Glutamatergic neuron (in vitro differentiated cells): ENCODE measurements around the gene MAP3K10. TPM values are rescaled to one million over a fixed set of nuclear protein-coding genes. Genes with fewer than 3 reads are reported as not detected.

Experiments
- DNase-seq: peaks from one replicate; pipeline ENCODE4 v3.0.0; 2022
- H3K27ac Mint-ChIP-seq: one replicate; pipeline ENCODE4 v1.8.0; 2020; ENCODE audit warnings: mild to moderate bottlenecking, mixed read lengths, inconsistent platforms; ENCODE audit not compliant: unreplicated experiment
- H3K27me3 Mint-ChIP-seq: one replicate; pipeline ENCODE4 v1.8.0; 2020; ENCODE audit warnings: mild to moderate bottlenecking, moderate library complexity, mixed read lengths, inconsistent platforms; ENCODE audit not compliant: unreplicated experiment
- H3K36me3 Mint-ChIP-seq: one replicate; pipeline ENCODE4 v1.8.0; 2020; ENCODE audit warnings: mild to moderate bottlenecking, mixed read lengths, inconsistent platforms; ENCODE audit not compliant: unreplicated experiment
- H3K4me1 Mint-ChIP-seq: one replicate; pipeline ENCODE4 v1.8.0; 2020; ENCODE audit warnings: mild to moderate bottlenecking, low read depth, mixed read lengths, inconsistent platforms; ENCODE audit not compliant: unreplicated experiment
- H3K4me3 Mint-ChIP-seq: one replicate; pipeline ENCODE4 v1.8.0; 2020; ENCODE audit warnings: mild to moderate bottlenecking, mixed read lengths, inconsistent platforms; ENCODE audit not compliant: unreplicated experiment
- H3K9me3 Mint-ChIP-seq: one replicate; pipeline ENCODE4 v1.8.0; 2020; ENCODE audit warnings: mild to moderate bottlenecking, moderate library complexity, mixed read lengths, inconsistent platforms; ENCODE audit not compliant: unreplicated experiment
- total RNA-seq: library from RNA; stranded (reverse); fragmentation: NEBNext Ultra II Directional; extraction: Animal tissue kit (Norgen Biotek cat#: 25700); gene quantifications from one replicate; pipeline ENCODE4 v1.2.1, GENCODE V29; 2021; ENCODE audit not compliant: unreplicated experiment
- TF ChIP-seq, protein P1 (sequence below): fragments of 200-600 bp; sonication (generic); IDR thresholded peaks from one replicate; pipeline ENCODE4 v1.5.0; 2021; ENCODE audit not compliant: partially characterized antibody, unreplicated experiment

Gene MAP3K10
- total RNA-seq, 1 donor from 2014 or later, result 66.9 TPM

- Mint-ChIP-seq H3K27me3 (peaks cover 6% of the 10 kb centered on the region), H3K4me3 (no peak overlapping the region), H3K9me3 (no peaks in the 10 kb centered on the region), H3K27ac (no peak overlapping the region), H3K4me1 (peaks cover 5% of the 10 kb centered on the region), H3K36me3 (no peaks in the 10 kb centered on the region)
- no peak for DNase-seq
- TF ChIP-seq, protein P1, sequence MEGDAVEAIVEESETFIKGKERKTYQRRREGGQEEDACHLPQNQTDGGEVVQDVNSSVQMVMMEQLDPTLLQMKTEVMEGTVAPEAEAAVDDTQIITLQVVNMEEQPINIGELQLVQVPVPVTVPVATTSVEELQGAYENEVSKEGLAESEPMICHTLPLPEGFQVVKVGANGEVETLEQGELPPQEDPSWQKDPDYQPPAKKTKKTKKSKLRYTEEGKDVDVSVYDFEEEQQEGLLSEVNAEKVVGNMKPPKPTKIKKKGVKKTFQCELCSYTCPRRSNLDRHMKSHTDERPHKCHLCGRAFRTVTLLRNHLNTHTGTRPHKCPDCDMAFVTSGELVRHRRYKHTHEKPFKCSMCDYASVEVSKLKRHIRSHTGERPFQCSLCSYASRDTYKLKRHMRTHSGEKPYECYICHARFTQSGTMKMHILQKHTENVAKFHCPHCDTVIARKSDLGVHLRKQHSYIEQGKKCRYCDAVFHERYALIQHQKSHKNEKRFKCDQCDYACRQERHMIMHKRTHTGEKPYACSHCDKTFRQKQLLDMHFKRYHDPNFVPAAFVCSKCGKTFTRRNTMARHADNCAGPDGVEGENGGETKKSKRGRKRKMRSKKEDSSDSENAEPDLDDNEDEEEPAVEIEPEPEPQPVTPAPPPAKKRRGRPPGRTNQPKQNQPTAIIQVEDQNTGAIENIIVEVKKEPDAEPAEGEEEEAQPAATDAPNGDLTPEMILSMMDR, result no peak
These were observed 43.4 kb downstream of the MAP3K10 start for GRCh38 chr19:40234429-40235237.

- Mint-ChIP-seq H3K36me3 (no peaks in the 10 kb centered on the region), H3K4me1 (peaks cover 5% of the 10 kb centered on the region), H3K4me3 (no peak overlapping the region), H3K27me3 (peaks cover 6% of the 10 kb centered on the region), H3K27ac (no peak overlapping the region), H3K9me3 (no peaks in the 10 kb centered on the region)
- TF ChIP-seq, protein P1, result no peak
- no peak for DNase-seq
These were observed 44.2 kb downstream of the MAP3K10 start for GRCh38 chr19:40235238-40236025.

DNA sequence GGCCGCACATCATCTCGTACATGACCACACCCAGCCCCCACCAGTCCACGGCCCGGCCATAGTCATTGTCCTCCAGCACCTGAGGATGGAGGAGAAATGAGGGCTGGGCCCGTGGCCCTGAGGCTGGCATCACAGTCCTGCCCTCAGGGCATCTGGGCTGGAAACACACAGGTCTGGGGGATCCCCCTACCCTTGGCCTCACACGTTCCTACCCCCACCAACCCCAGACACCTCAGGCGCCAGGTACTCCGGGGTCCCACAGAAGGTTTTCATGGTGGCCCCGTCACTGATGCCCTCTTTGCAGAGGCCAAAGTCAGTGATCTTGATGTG, 44.8 kb downstream of the MAP3K10 start:
- Mint-ChIP-seq H3K27me3 (peaks cover 6% of the 10 kb centered on the region), H3K4me3 (no peak overlapping the region), H3K36me3 (no peaks in the 10 kb centered on the region), H3K4me1 (peaks cover 4% of the 10 kb centered on the region), H3K9me3 (no peaks in the 10 kb centered on the region), H3K27ac (no peak overlapping the region)
- no peak for DNase-seq
- TF ChIP-seq, protein P1, result no peak

- no peaks in the 10 kb centered on the region for H3K36me3 Mint-ChIP-seq
- H3K4me1 Mint-ChIP-seq, result peaks cover 2% of the 10 kb centered on the region
- TF ChIP-seq, protein P1, result no peak
- H3K27ac Mint-ChIP-seq, result no peak overlapping the region
- H3K27me3 Mint-ChIP-seq, result peaks cover 6% of the 10 kb centered on the region
- no peak for DNase-seq
- H3K9me3 Mint-ChIP-seq, result peaks cover 2% of the 10 kb centered on the region
- H3K4me3 Mint-ChIP-seq, result no peak overlapping the region
These were observed 45.1 kb downstream of the MAP3K10 start for GRCh38 chr19:40236366-40236765.

- Mint-ChIP-seq H3K4me1 (no peaks in the 10 kb centered on the region), H3K4me3 (no peak overlapping the region), H3K9me3 (peaks cover 2% of the 10 kb centered on the region), H3K36me3 (no peaks in the 10 kb centered on the region), H3K27me3 (peaks cover 6% of the 10 kb centered on the region), H3K27ac (no peak overlapping the region)
- no peak for DNase-seq
- TF ChIP-seq, protein P1, result no peak
These were observed 46.6 kb downstream of the MAP3K10 start for GRCh38 chr19:40237791-40238190.
